PFSK-1 (cell line): ENCODE measurements around the gene PRAME.

ENCODE experiments used
- FOXP2 ChIP-seq: optimal IDR thresholded peaks from 2 replicates; pipeline ENCODE3; 2011; ENCODE audit warnings: borderline replicate concordance, control low read depth, inconsistent platforms; ENCODE audit not compliant: insufficient read depth; ENCODE audit errors: extremely low read length, extremely low read depth
- POLR2AphosphoS5 ChIP-seq: IDR thresholded peaks from 2 replicates; pipeline ENCODE4 v1.6.1; 2012; ENCODE audit warnings: low read depth, mild to moderate bottlenecking, control low read depth, low read length, moderate library complexity
- SIN3A ChIP-seq: IDR thresholded peaks from 2 replicates; pipeline ENCODE4 v1.6.1; 2012; ENCODE audit warnings: mild to moderate bottlenecking, low read length, moderate library complexity, borderline replicate concordance; ENCODE audit not compliant: insufficient read depth
- TAF1 ChIP-seq: IDR thresholded peaks from 2 replicates; pipeline ENCODE4 v1.6.1; 2012; ENCODE audit warnings: low read length, control low read depth, borderline replicate concordance; ENCODE audit not compliant: insufficient read depth
- TF ChIP-seq, protein P1 (sequence below), 2 experiments: IDR thresholded peaks; 2 replicates each; pipeline versions ENCODE4 v1.6.1 to v1.8.0; 2011 to 2012; ENCODE audit warnings: low read depth in 2 of 2, low read length in 2 of 2, control low read depth in 1 of 2, inconsistent platforms in 1 of 2, mild to moderate bottlenecking in 1 of 2, moderate library complexity in 1 of 2; ENCODE audit not compliant: insufficient read depth in 1 of 2

The PRAME gene

DNA sequence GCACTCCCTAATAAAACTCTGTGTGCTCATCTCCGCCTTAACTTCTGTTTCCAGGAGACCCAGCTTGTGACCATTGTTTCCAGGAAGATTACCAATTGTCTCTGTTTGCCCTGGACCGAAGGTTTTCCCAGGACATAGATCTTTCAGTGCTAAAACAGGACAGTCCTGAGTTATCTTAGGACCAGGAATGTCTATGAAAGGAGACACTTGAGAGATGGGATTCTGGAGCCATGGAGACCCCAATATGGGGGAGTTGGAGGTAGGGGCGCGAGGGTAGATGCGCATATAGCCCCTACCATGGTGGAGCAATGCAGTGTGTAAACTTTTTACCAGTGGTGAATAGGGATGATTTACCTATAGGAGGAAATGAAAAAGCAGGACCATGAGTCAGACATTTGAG lies 10.2 kb upstream of the PRAME start:
- TF ChIP-seq, protein P1, sequence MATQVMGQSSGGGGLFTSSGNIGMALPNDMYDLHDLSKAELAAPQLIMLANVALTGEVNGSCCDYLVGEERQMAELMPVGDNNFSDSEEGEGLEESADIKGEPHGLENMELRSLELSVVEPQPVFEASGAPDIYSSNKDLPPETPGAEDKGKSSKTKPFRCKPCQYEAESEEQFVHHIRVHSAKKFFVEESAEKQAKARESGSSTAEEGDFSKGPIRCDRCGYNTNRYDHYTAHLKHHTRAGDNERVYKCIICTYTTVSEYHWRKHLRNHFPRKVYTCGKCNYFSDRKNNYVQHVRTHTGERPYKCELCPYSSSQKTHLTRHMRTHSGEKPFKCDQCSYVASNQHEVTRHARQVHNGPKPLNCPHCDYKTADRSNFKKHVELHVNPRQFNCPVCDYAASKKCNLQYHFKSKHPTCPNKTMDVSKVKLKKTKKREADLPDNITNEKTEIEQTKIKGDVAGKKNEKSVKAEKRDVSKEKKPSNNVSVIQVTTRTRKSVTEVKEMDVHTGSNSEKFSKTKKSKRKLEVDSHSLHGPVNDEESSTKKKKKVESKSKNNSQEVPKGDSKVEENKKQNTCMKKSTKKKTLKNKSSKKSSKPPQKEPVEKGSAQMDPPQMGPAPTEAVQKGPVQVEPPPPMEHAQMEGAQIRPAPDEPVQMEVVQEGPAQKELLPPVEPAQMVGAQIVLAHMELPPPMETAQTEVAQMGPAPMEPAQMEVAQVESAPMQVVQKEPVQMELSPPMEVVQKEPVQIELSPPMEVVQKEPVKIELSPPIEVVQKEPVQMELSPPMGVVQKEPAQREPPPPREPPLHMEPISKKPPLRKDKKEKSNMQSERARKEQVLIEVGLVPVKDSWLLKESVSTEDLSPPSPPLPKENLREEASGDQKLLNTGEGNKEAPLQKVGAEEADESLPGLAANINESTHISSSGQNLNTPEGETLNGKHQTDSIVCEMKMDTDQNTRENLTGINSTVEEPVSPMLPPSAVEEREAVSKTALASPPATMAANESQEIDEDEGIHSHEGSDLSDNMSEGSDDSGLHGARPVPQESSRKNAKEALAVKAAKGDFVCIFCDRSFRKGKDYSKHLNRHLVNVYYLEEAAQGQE (IDR thresholded peaks at IDR 0.05; ENCODE audit: insufficient read depth in 1 of 2, low read depth in 2 of 2, low read length in 2 of 2) = no peak

DNA sequence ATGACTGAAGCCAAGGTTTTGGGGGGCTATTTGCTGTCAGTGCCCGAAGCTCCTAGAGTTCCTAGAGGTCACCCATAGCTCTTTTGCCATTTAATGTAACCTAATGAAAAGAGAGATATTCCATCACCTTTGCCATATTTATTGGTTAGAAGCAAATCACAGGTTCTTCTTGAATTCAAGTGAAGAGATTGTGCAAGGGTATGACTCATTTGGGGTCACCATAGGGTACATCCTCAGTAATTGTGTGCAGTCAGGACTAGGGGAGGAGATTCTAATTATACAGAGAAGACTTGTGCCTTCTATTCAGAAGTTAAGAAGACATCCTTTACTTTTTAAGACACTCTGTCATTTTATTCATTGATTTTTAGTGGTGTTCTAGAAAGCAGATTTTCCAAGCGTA lies 6.9 kb upstream of the PRAME start:
- TF ChIP-seq SIN3A (no peak), POLR2AphosphoS5 (no peak), TAF1 (no peak)
- TF ChIP-seq, protein P1 (IDR thresholded peaks at IDR 0.05; ENCODE audit: insufficient read depth in 1 of 2, low read depth in 2 of 2, low read length in 2 of 2) = no peak

DNA sequence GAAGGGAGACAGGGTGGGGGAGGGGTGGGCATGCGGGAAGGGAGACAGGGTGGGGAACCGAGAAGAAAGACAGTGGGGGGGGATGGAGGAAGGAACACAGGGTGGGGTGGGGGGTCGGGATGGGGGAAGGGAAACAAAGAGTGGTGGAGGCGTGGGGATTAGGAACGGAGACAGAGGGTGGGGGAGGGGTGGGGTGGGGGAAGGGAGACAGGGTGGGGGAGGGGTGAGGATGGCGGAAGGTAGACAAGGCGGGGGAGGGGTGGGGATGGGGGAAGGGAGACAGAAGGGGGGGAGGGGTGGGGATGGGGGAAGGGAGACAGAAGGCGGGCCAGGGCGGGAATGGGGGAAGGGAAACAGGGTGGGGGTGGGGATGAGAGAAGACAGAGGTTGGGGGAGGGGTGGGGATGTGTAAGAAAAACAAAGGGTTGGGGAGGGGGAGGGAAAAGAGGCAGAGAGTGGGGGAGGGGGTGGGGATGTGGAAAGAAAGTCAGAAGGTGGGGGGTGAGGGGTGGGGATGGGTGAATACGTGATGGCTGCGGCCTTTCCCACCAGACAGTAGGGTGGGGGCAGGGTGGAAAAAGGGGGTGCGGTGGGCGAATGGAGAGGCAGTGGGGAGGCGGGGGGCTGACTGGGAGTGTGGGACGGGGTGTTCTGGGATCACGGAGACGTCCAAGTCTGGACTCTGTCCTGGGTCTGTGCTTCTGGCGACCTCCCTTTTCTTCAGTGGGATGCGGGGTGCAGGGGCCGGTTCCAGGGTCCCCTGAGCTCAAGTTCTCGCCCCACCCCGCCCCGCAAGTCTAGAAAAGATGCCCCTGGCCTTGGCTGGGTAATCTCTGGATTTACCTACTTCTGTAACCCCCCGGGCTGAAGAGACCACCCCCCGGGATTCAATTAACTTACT lies 744 bp downstream of the PRAME start:
- TF ChIP-seq, protein P1 (IDR thresholded peaks at IDR 0.05; ENCODE audit: insufficient read depth in 1 of 2, low read depth in 2 of 2, low read length in 2 of 2) = no peak
- no peak for TF ChIP-seq FOXP2
- no peak for TF ChIP-seq SIN3A
- no peak for TF ChIP-seq TAF1
- TF ChIP-seq POLR2AphosphoS5 = no peak

DNA sequence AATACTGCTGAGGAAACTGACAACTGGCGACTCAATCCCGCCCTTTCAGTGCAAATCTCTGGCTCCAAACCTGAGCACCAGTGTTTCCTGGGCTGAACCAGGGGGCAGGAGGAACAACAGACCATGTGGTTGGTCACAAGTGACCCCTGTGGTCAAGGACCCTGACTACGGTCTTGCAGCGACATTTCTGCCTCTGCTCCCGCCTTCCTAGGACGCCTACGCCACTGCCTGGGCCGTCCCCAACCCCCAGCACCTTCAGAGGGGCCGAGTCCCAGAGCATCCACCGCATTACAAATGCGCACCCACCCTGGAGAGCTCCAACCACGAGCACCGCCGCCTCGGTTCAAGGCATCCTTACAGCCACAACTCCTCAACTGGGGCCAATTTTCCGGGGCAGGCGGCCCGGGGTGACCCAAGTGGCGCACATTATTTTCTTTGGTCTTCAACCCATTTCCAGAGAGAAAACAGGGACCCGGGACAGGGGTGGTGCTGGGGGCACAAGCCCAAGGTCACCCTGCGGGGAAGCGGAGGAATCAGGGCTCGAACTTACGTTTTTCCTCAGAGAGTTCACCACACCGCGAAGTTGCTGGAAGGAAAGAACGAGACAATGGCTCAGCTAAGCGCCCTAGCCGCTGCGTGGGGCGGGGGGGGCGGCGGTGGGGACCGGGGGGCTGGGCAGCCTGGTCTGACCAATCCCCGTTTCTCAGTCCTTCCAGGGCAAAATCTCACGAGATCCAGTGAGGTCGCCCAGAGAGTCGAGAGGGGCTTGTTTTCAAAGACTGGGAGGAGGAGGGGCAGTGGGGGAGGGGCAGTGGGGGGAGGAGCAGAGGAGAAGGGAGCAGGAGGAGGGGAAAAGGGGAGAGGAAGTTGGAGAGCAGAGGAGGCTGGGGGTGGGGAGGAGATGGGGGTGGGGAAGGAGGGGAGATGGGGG lies 1.8 kb downstream of the PRAME start:
- no peak for TF ChIP-seq SIN3A
- TF ChIP-seq POLR2AphosphoS5 = no peak
- TF ChIP-seq, protein P1 (IDR thresholded peaks at IDR 0.05; ENCODE audit: insufficient read depth in 1 of 2, low read depth in 2 of 2, low read length in 2 of 2) = no peak
- no peak for TF ChIP-seq FOXP2
- TF ChIP-seq TAF1 = no peak
